ENCODE results near the gene EAPP. TPM values are rescaled to one million over a fixed set of nuclear protein-coding genes. Genes with fewer than 3 reads are reported as not detected.
A peak's percentile ranks its signal among the peaks of the same experiment; 100 is the strongest.
"Not testable (repeated sequence)": the region's sequence is repeated elsewhere in the genome, so short reads cannot be mapped to it uniquely, and the experiment has no call there.

EAPP gene
- total and polyA plus RNA-seq, 11 donors: 11.4 to 28.5 (median 19.5) TPM

DNA sequence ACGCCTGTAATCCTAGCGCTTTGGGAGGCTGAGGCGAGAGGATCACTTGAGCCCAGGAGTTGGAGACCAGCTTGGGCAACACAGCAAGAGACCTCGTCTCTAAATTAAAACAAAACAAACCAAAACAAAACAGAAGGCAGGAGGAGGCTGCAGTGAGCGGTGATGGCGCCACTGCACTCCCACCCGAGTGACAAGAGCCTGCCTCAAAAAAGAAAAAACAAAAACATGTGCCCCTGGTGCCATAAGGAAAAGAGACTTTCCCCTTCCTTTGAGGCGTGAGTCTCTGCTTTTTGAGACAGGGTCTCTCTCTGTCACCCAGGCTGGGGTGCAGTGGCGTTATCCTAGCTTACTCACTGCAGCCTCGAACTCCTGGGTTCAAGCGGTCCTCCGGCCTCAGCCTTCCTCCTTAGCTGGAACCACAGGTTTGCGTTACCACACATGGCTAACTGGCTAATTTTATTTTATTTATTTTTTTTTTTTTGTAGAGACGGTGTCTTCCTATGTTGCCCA, 9.0 kb upstream of the EAPP start:
- no peaks in the 10 kb centered on the region for H3K27me3 ChIP-seq
- no peak for ATAC-seq
- H3K27ac ChIP-seq: peak overlapping the region in 3 of 12 donors; percentile 9 to 56 (median 37)
- no peak overlapping the region for H3K4me3 ChIP-seq
- no peaks in the 10 kb centered on the region for H3K9me3 ChIP-seq
- H3K36me3 ChIP-seq: no peaks in the 10 kb centered on the region
- intact Hi-C loops (cut with DNase I): no loop called here
- 87 to 94% (median 93%) methylated on average over 14 of the region's 14 CpGs for whole genome bisulfite sequencing, 4 donors
- DNase-seq: no peak
- no peak for TF ChIP-seq CTCF (IDR thresholded peaks at IDR 0.05)
- TF ChIP-seq POLR2A (IDR thresholded peaks at IDR 0.05): no peak
- H3K4me1 ChIP-seq: peaks cover 0 to 5% (median 0%) of the 10 kb centered on the region in 12 donors

DNA sequence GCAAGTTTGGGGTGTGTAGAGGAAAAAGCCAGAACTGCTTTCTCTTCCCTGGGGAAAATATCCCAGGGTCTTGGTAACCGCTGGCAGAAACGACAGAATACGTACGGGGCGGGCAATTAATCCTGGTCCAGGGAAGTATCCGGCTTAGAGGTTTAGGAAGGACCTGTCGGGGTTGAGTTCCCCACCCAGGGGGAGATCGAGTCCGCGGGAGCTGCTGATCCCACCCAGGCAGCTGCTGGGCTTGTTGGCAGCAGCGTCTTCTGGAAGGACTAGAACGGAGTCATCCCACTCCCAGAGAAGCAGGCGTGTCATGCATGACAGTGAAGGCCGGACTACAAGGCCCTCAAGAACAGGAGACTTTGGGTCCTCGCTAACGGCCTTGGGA, 7.6 kb upstream of the EAPP start:
- intact Hi-C loops (cut with DNase I); H3K27me3 ChIP-seq; H3K36me3 ChIP-seq; H3K27ac ChIP-seq; H3K9me3 ChIP-seq; H3K4me1 ChIP-seq; H3K4me3 ChIP-seq; DNase-seq: not testable (repeated sequence)
- ATAC-seq: peak in 2 of 4 donors; percentile 7 to 18
- WGBS, 4 donors: no CpG with 5 or more reads among the region's 16 CpGs

- DNase-seq; H3K4me3 ChIP-seq; intact Hi-C loops (cut with DNase I); H3K36me3 ChIP-seq; H3K27me3 ChIP-seq; H3K9me3 ChIP-seq; H3K27ac ChIP-seq; H3K4me1 ChIP-seq: not testable (repeated sequence)
- peak; percentile 90 to 95 (median 92) for ATAC-seq
- WGBS, 4 donors: no CpG with 5 or more reads among the region's 68 CpGs
Observed at GRCh38 chr14:34546272-34547135, 7.0 kb upstream of the EAPP start.

- ATAC-seq; intact Hi-C loops (cut with DNase I); H3K9me3 ChIP-seq; DNase-seq; H3K27me3 ChIP-seq: not testable (repeated sequence)
- Histone ChIP-seq H3K36me3 (peaks cover 0 to 24% (median 13%) of the 10 kb centered on the region in 9 donors), H3K4me3 (peak overlapping the region; percentile 63 to 99 (median 82)), H3K27ac (peak overlapping the region; percentile 73 to 96 (median 88)), H3K4me1 (peaks cover 0 to 26% (median 19%) of the 10 kb centered on the region in 12 donors)
- WGBS, 4 donors: 85 to 92% (median 89%) methylated on average over 13 to 15 of the region's 19 CpGs
Observed at GRCh38 chr14:34540181-34541059, 919 bp upstream of the EAPP start.

- DNase-seq (no peak), ATAC-seq (no peak)
- Histone ChIP-seq H3K27ac (peak overlapping the region; percentile 73 to 96 (median 88)), H3K4me1 (peaks cover 0 to 26% (median 19%) of the 10 kb centered on the region in 12 donors), H3K9me3 (no peaks in the 10 kb centered on the region), H3K27me3 (no peaks in the 10 kb centered on the region), H3K36me3 (peaks cover 0 to 39% (median 27%) of the 10 kb centered on the region in 9 donors), H3K4me3 (peak overlapping the region; percentile 63 to 99 (median 82))
- WGBS, 4 donors: 1 to 2% (median 1%) methylated on average over 15 of the region's 15 CpGs
- TF ChIP-seq CTCF (IDR thresholded peaks at IDR 0.05) (no peak), POLR2A (IDR thresholded peaks at IDR 0.05) (no peak)
- intact Hi-C loops (cut with DNase I): loop anchor here in 4 of 10 donors (5.0 to 10.0 kb wide), 4 partner anchors 72 to 207 kb away; partner anchors contain the start of gene SPTSSA (in 3 of the 4)
Observed at GRCh38 chr14:34538871-34539406, 562 bp downstream of the EAPP start.

- 47 to 71% (median 64%) methylated on average over 6 of the region's 6 CpGs for WGBS, 4 donors
- not testable (repeated sequence) for DNase-seq, ATAC-seq, H3K9me3 ChIP-seq, H3K27me3 ChIP-seq
- intact Hi-C loops (cut with DNase I): loop anchor here in 4 of 10 donors (5.0 to 10.0 kb wide), 4 partner anchors 71 to 206 kb away; partner anchors contain the start of gene SPTSSA (in 3 of the 4)
- peak overlapping the region in 11 of 12 donors; percentile 63 to 99 (median 82) for H3K4me3 ChIP-seq
- H3K4me1 ChIP-seq: peaks cover 0 to 26% (median 19%) of the 10 kb centered on the region in 12 donors
- peak overlapping the region in 1 of 12 donors; percentile 96 for H3K27ac ChIP-seq
- H3K36me3 ChIP-seq: peaks cover 0 to 47% (median 35%) of the 10 kb centered on the region in 9 donors
Observed at GRCh38 chr14:34538096-34538495, 1.4 kb downstream of the EAPP start.

Measured in heart left ventricle (tissue), 16 donors.